CD4-positive, alpha-beta T cell treated with Interleukin-4 for 4 hours (primary cell): ENCODE data around the gene NCAN.
"Not testable (repeated sequence)": the region's sequence is repeated elsewhere in the genome, so short reads cannot be mapped to it uniquely, and the experiment has no call there.

Experiments
- DNase-seq: peaks from one replicate; pipeline ENCODE4 v3.0.0-alpha.2; 2020

The NCAN gene

GRCh38 chr19:19201697-19202630 is 9.8 kb upstream of the NCAN start:
- DNase-seq, result no peak

DNA sequence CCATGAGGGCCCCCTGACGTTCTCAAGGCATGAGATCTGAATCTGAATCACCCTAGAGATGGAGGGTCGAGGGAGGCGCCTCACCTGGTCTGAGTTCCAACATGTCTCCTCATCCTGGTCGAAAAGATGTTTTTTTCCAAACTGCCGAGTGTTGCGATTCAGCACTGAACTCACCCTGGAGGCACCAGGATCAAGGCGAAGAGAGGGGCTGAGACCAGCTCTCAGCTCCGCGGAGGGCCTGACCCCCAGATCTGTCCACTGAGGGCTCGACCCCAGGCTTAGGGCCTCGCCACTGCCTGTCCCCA is 9.1 kb upstream of the NCAN start:
- DNase-seq, result no peak

DNA sequence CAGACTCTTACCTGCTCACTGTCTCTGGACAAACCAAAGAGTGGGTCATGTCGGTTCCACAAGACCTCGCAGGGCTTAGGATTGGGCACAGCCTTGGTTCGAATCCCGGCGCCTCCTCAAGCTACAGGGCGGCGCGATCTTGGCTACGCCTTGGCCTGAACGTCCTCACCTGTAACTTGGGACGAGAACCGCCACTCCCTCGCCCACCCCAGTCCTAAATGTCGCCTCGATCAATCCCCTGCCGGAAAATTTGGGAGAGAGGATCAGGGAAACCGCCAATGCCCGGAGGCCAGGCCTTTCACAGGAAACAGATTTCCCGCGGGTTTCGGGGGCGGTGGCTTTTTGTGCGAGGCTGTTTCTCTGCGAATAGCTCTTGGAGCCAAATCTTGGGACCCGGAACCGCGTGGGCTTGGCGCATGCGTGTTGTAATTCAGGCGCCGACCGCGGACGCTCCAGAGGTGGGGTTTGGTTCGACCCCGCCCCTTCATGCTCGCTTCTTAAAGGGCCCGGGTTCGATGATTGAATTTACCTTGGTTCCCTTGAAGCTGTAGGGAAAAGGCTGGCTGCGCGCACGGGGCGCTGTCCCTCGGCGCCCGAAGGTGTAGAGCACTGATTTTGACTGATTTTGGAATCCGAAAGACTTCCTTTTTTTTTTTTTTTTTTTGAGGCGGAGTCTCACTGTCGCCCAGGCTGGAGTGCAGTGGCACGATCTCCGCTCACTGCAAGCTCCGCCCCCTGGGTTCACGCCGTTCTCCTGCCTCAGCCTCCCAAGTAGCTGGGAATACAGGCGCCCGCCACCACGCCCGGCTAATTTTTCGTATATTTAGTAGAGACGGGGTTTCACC is 8.5 kb upstream of the NCAN start, which contains the start of gene NR2C2AP:
Gene NR2C2AP, minus strand, starts transcription at position 403 of the 845 bp plus-strand sequence. Its CDS starts 354 bp downstream, at position 49.
- peak; percentile 90 for DNase-seq

DNA sequence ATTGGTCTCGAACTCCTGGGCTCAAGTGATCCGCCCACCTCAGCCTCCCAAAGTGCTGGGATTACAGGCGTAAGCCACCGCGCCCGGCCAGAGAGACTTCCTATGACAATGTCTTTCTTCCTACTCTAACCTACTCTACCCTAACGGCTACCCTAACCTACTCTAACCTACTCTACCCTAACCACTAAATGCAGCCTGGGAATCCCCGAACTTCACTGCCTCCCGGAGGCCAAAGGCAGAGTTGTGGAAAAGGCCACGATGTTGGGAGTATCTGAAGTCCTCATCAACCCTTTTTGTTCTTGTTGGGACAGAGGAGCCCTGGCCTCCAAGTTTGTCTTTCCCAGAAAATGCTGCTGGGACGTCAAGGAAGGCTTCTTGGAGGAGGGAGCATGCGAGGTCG is 7.6 kb upstream of the NCAN start:
- DNase-seq, result no peak

DNA sequence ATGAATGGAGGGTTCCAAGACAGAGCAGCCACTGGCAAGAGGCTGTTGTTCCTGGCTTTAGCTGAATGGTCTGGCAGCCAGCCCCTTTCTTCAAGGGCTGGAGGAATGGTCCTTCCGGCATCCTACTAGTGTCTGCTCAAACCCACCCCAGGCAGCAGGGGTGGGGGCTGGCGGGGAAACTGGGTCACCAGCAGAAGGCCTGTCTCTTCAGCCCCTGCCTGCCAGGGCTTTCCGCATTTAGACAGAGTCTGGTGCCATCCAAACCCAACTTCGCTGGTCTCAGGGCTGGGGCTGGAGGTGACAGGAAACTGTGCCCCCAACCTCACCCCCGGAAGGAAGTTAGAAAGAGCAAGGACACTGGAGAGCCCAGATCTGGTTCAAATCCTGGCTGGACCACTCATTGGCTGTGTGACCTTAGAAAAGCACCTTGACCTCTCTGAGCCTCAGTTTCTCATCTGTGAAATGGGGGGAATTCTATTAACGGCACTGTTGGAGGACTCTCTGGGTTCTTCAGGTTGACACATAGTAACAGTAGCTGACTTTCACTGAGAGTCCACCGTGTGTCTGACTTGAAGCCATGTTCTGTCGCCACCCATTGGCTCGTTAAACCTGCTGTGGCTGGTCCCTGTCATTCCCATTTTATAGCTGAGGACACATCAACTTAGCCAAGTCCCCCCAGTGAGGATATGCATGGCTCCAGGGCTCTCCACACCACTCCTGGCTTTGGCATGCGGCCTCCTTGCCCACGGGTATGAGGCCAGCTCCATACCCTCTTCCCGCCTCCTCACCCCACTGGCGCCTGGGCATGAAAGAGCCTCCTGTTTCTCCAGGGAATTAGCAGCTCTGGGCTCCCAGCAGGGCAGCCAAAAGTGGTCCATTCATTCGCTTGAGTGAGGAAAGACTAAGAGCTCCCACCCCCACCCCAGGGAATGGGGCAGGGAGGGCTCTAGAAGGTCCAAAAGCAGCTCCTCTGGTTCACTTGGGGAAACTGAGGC is 6.0 kb upstream of the NCAN start:
- DNase-seq, result no peak

GRCh38 chr19:19206938-19207337 is 4.8 kb upstream of the NCAN start:
- DNase-seq, result no peak

- DNase-seq, result no peak
These were observed 3.9 kb upstream of the NCAN start for GRCh38 chr19:19207637-19208572.

GRCh38 chr19:19209372-19209771 is 2.4 kb upstream of the NCAN start:
- no peak for DNase-seq

GRCh38 chr19:19212916-19213315 is 1.2 kb downstream of the NCAN start:
- DNase-seq, result no peak

DNA sequence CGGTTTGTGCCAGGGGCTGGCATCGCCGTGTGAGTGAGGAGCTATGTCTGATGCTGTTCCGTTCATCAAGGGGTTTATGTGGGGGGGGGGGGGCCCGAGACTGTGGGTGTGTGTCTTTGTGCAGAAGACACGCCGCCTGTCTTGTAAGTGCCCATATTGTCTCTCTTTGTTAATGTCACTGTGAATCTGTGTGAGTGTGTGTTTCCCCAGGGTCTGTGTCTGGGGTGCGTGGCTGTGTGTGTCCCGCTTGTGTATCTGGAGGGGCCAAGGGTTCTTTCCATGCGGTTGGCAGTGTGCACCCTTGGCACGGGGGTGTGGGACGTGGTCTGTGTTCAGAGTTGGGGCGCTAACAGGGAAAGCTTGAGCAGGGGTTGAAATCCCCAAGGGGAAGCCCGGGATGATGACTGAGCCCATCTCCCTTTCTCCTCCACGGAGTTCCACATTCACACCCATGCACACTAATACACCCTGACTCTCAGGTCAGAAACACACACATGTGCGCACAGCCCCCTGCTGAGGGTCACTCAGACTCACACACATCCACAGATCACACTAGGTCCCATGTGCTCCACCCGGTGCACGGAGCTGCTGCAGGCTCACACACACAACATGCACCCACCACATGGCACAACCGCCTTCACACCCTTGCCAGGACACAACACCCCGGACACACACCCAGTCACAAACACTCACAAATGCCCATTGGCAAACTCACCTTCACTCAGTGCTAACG is 1.8 kb downstream of the NCAN start:
- no peak for DNase-seq

- no peak for DNase-seq
These were observed 2.4 kb downstream of the NCAN start for GRCh38 chr19:19214159-19214490.

- DNase-seq, result peak; percentile 11
These were observed 3.1 kb downstream of the NCAN start for GRCh38 chr19:19214892-19215291.

GRCh38 chr19:19215792-19216191 is 4.0 kb downstream of the NCAN start:
- DNase-seq, result no peak

- DNase-seq, result no peak
These were observed 5.3 kb downstream of the NCAN start for GRCh38 chr19:19217099-19217498.

GRCh38 chr19:19218911-19219310 is 7.2 kb downstream of the NCAN start:
- DNase-seq, result no peak

DNA sequence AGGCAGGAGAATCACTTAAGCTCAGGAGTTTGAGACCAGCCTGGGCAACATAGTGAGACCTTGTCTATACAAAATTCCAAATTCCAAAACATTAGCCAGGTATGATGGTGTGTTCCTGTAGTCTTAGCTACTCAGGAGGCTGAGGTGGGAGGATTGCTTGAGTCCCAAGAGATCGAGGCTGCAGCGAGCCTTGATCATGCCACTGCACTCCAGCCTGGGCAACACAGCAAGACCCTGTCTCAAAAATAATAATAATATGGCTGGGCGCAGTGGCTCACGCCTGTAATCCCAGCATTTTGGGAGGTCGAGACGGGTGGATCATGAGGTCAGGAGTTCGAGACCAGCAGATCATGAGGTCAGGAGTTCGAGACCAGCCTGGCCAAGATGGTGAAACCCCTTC is 9.2 kb downstream of the NCAN start:
- not testable (repeated sequence) for DNase-seq

GRCh38 chr19:19223060-19223459 is 11.3 kb downstream of the NCAN start:
- DNase-seq, result no peak

DNA sequence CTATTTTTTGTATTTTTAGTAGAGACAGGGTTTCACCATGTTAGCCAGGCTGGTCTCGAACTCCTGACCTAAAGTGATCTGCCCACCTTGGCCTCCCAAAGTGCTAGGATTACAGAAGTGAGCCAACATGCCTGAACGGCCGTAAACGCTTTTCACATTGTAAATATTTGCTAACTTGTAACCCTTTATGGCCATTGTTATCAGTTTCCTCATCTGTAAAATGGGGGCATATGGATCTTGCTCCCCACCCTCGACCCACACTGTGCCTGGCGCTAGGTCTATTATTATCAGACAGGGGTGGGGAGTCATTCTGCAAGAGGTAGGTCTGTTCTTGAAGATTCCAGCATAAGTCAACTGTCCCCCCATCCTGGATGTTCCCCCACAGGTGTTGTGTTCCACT is 11.9 kb downstream of the NCAN start:
- DNase-seq, result no peak

GRCh38 chr19:19224150-19224851 is 12.5 kb downstream of the NCAN start:
- DNase-seq, result no peak

GRCh38 chr19:19224852-19225494 is 13.2 kb downstream of the NCAN start:
- peak; percentile 67 for DNase-seq
